GM12872 (cell line): ENCODE data around the gene ATF2.

Source experiments
- CTCF ChIP-seq: IDR thresholded peaks from 3 replicates; pipeline ENCODE4 v1.5.1; 2011; ENCODE audit warnings: low read depth, mild to moderate bottlenecking, low read length, moderate library complexity; ENCODE audit not compliant: insufficient read depth

The ATF2 gene

DNA sequence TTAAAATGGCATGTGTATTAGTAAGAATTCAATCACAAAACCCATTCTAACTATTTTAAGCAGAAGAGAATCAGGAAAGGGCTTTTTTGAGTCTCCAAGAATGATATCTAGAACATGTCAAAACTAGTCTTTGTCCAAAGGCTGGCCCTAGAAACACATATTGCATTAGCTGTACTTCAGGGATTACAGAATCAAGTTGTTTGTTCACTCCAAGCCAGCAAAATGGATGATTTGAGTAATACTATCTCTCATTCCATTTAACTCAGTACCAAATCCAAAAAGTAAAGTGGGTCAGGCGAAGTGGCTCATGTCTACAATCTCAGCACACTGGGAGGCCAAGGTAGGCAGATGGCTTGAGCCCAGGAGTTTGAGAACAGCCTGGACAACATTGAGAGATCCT lies 41.3 kb downstream of the ATF2 start:
- no peak for TF ChIP-seq CTCF

- no peak for TF ChIP-seq CTCF
These were observed 44.7 kb downstream of the ATF2 start for GRCh38 chr2:175123254-175123653.

DNA sequence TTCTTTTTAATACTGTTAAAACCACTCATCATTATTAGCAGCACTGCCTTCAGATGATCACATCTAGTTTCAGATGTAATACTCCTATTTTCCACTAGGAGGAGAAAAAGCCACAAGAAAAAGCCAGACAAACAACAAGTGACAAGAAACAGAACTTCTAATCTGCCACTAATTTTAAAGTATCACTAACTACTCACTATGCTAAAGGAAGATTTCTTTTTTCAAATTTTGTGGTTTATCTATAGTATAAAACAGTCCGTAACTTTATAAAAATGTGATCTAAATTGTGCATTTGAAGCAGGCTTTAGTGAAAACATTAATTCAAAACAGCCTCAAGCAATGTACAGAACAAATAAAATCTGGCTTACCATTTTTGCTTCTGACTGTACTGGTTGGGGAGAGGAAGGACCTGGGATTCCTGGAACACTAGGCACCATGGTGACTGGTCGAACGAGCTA lies 56.8 kb downstream of the ATF2 start:
- TF ChIP-seq CTCF = peak; percentile 56

GRCh38 chr2:175107146-175107545 lies 60.9 kb downstream of the ATF2 start:
- TF ChIP-seq CTCF = no peak

- TF ChIP-seq CTCF = no peak
These were observed 64.8 kb downstream of the ATF2 start for GRCh38 chr2:175103191-175103590.

DNA sequence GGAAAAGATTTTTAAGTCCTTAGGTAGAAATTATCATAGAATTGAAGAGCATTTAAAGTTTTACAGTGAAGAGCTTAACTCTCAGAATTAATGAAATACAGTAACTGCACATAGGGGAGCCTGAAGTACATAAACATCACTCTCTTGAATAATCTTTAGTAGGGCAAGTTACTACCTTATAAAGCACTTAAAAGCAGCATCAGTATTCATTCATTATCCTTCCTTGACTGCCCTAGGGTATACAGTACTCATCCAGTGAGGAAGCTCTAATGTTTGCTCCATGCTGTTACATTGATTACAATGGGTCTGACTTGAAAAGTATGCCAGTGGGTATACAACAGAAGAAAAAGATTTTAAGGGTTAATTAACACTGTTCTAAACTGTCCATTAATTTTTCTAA lies 66.5 kb downstream of the ATF2 start:
- TF ChIP-seq CTCF = no peak

GRCh38 chr2:175097297-175097696 lies 70.7 kb downstream of the ATF2 start:
- no peak for TF ChIP-seq CTCF

DNA sequence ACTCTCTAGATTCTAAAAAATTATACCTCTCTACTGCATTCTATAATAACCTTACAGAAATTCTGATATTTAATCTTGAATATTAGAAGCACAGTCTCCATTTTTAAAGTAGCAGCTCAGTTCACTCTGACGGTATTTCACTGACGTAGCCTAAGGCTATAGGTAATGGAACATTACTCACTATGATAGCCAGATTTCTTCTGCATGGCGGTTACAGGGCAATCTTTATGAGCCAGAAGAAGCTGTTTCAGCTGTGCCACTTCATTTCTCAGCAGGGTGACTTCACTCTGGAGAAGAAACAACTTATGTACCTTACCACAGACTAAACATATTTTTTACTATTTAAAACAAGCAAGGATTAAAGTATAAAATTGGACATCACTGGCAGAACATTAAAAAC lies 87.5 kb downstream of the ATF2 start:
- TF ChIP-seq CTCF = no peak
